Hypothalamus (tissue), 51 donors: Measurements from ENCODE around the gene EPRS1.
"Not testable (repeated sequence)": the region's sequence is repeated elsewhere in the genome, so short reads cannot be mapped to it uniquely, and the experiment has no call there.

Source experiments
- DNase-seq, 51 donors: peaks; one replicate each; lab custom pipeline; 2025; lab: John Stamatoyannopoulos, UW

Gene EPRS1

GRCh38 chr1:220046052-220046930 is at the start of gene EPRS1:
Gene EPRS1, minus strand, starts transcription at chr1:220046505. Its CDS starts 117 bp downstream, at chr1:220046388.
- DNase-seq, result peak; percentile 9 to 94 (median 86)

- peak; percentile 33 to 94 (median 79) for DNase-seq
Observed at GRCh38 chr1:220094016-220094911, 48.0 kb upstream of the EPRS1 start, which contains the start of gene IARS2. Gene IARS2, plus strand, starts transcription at chr1:220094132. Its CDS starts 85 bp downstream, at chr1:220094217.

GRCh38 chr1:220093361-220094015 is 47.2 kb upstream of the EPRS1 start:
- peak in 2 of 51 donors; percentile 12 to 33 for DNase-seq

GRCh38 chr1:220092694-220093093 is 46.4 kb upstream of the EPRS1 start:
- DNase-seq, result no peak

- peak; percentile 42 to 96 (median 85) for DNase-seq
Observed at GRCh38 chr1:220089650-220090556, 43.6 kb upstream of the EPRS1 start, which contains the start of gene BPNT1. Gene BPNT1, minus strand, starts transcription at chr1:220089788. Its CDS starts 9,942 bp downstream, at chr1:220079846.

GRCh38 chr1:220086261-220086686 is 40.0 kb upstream of the EPRS1 start:
- DNase-seq, result not testable (repeated sequence)

GRCh38 chr1:220084460-220084859 is 38.2 kb upstream of the EPRS1 start:
- DNase-seq, result no peak

- no peak for DNase-seq
Observed at GRCh38 chr1:220077887-220078286, 31.6 kb upstream of the EPRS1 start.

- no peak for DNase-seq
Observed at GRCh38 chr1:220076861-220077762, 30.8 kb upstream of the EPRS1 start.

- no peak for DNase-seq
Observed at GRCh38 chr1:220067269-220068204, 21.2 kb upstream of the EPRS1 start.

GRCh38 chr1:220062629-220063028 is 16.3 kb upstream of the EPRS1 start:
- DNase-seq, result no peak

GRCh38 chr1:220060876-220061275 is 14.6 kb upstream of the EPRS1 start:
- DNase-seq, result no peak

- no peak for DNase-seq
Observed at GRCh38 chr1:220056374-220056773, 10.1 kb upstream of the EPRS1 start.

- DNase-seq, result peak in 1 of 51 donors; percentile 1
Observed at GRCh38 chr1:220045356-220046051, 801 bp downstream of the EPRS1 start.

GRCh38 chr1:220044678-220045355 is 1.5 kb downstream of the EPRS1 start:
- no peak for DNase-seq

GRCh38 chr1:220043646-220044045 is 2.7 kb downstream of the EPRS1 start:
- DNase-seq, result no peak
